ENCODE results near the gene SEMA7A. TPM values are rescaled to one million over a fixed set of nuclear protein-coding genes. Genes with fewer than 3 reads are reported as not detected.

Gene SEMA7A
- total and polyA plus RNA-seq, 2 of the 4 experiments (the other 2 are of a cell fraction) = 30.5 to 87.3 TPM

Small RNA genes within 50 kb of the gene (microRNA-seq; reads per million reads assigned to microRNA genes)
- gene MIR6881 (ENCODE audit: insufficient read depth in 1 of 2, insufficient read length in 1 of 2, unreplicated experiment in 1 of 2) = 0.37 to 2.1 reads per million in 2 experiments

Small RNA genes within 50 kb of the gene (small RNA-seq; reads per million reads assigned to genes)
- 0 reads per million in 5 experiments for gene MIR6881

Other genes starting within 250 kb of the SEMA7A start
- not detected in 2 replicates for gene STRA6, start 231.2 kb downstream of the SEMA7A start, total RNA-seq (2012; rRNA removed)
- gene STRA6, start 231.2 kb downstream of the SEMA7A start, polyA plus RNA-seq (2012; rRNA removed) = 0.14 and 0.17 TPM in 2 replicates
- not detected in 2 replicates for gene CCDC33, start 197.6 kb downstream of the SEMA7A start, total RNA-seq (2012; rRNA removed)
- not detected in 2 replicates for gene CCDC33, start 197.6 kb downstream of the SEMA7A start, polyA plus RNA-seq (2012; rRNA removed)
- gene CYP11A1, start 66.3 kb downstream of the SEMA7A start, total RNA-seq (2012; rRNA removed) = 0.18 and 0.28 TPM in 2 replicates
- 0.46 and 0.50 TPM in 2 replicates for gene CYP11A1, start 66.3 kb downstream of the SEMA7A start, polyA plus RNA-seq (2012; rRNA removed)
- 57.8 and 68.1 TPM in 2 replicates for gene UBL7, start 27.2 kb upstream of the SEMA7A start, total RNA-seq (2012; rRNA removed)
- 78.4 and 80.1 TPM in 2 replicates for gene UBL7, start 27.2 kb upstream of the SEMA7A start, polyA plus RNA-seq (2012; rRNA removed)
- 2.5 TPM in 2 replicates for gene ARID3B, start 107.3 kb upstream of the SEMA7A start, total RNA-seq (2012; rRNA removed)
- gene ARID3B, start 107.3 kb upstream of the SEMA7A start, polyA plus RNA-seq (2012; rRNA removed) = 5.0 and 5.9 TPM in 2 replicates
- 114 and 117 TPM in 2 replicates for gene CLK3, start 181.9 kb upstream of the SEMA7A start, total RNA-seq (2012; rRNA removed)
- gene CLK3, start 181.9 kb upstream of the SEMA7A start, polyA plus RNA-seq (2012; rRNA removed) = 77.0 and 84.7 TPM in 2 replicates